Measurements from ENCODE around the gene HIP1R.
"Not testable (repeated sequence)": the region's sequence is repeated elsewhere in the genome, so short reads cannot be mapped to it uniquely, and the experiment has no call there.

The HIP1R gene

DNA sequence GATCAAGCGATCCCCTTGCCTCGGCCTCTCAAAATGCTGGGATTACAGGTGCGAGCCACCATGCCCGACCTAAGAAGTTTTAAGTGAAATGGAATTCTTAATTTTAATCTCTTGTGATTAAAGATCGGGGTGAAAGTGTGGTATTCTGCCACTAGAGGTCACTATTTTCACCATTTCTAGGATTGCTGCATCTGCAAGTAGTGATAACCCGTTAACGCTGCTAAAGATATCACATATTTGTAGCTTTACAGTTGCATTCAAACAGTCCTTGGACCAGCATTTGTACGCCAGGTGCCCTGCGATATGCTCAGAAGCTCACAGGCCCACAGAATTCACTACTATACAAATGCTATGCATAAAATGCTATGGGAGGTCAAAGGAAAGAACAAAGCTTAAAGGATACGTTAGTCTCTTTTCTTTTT, 41.6 kb upstream of the HIP1R start:
- H3K4me1 ChIP-seq: no peaks in the 10 kb centered on the region
- H3K36me3 ChIP-seq: no peaks in the 10 kb centered on the region
- H3K27ac ChIP-seq: no peak overlapping the region
- DNase-seq: no peak
- no peak overlapping the region for H3K4me3 ChIP-seq
- no peaks in the 10 kb centered on the region for H3K27me3 ChIP-seq
- TF ChIP-seq CTCF (IDR thresholded peaks at IDR 0.05): peak; percentile 63 to 69
- intact Hi-C loops (cut with DNase I; ENCODE audit: low total_unique reads): loop anchor here (2.0 kb wide), 1 partner anchor 159 kb away; no protein-coding TSS in a partner anchor
- no peaks in the 10 kb centered on the region for H3K9me3 ChIP-seq

DNA sequence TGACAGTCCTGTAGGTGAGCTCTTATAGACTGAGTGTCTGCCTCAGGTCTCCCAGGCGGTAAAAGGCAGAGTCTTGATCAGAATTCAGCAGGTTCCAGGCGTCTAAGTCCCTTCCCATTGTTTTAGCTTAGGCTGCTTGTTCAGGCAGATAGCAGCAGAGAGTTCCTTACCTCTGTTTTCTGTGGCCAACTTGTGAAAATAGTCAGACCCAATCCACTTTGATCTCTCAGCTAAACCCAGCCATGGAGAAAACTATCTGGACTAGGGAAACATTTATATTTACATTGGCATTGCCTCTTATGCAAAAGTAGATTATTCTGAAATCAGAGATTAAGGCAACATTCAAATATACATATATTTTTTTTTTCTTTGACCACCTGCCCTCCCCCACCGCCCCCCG, 39.5 kb upstream of the HIP1R start:
- Histone ChIP-seq H3K9me3 (no peaks in the 10 kb centered on the region), H3K4me3 (no peak overlapping the region), H3K27me3 (no peaks in the 10 kb centered on the region), H3K36me3 (no peaks in the 10 kb centered on the region), H3K27ac (no peak overlapping the region), H3K4me1 (no peaks in the 10 kb centered on the region)
- intact Hi-C loops (cut with DNase I; ENCODE audit: low total_unique reads): no loop called here
- no peak for DNase-seq
- no peak for TF ChIP-seq CTCF (IDR thresholded peaks at IDR 0.05)

GRCh38 chr12:122799641-122800243, 35.5 kb upstream of the HIP1R start:
- no peak overlapping the region for H3K27ac ChIP-seq
- H3K27me3 ChIP-seq: no peaks in the 10 kb centered on the region
- H3K9me3 ChIP-seq: no peaks in the 10 kb centered on the region
- H3K4me3 ChIP-seq: no peak overlapping the region
- DNase-seq: no peak
- H3K4me1 ChIP-seq: no peaks in the 10 kb centered on the region
- intact Hi-C loops (cut with DNase I; ENCODE audit: low total_unique reads): no loop called here
- no peak for TF ChIP-seq CTCF (IDR thresholded peaks at IDR 0.05)
- H3K36me3 ChIP-seq: no peaks in the 10 kb centered on the region

DNA sequence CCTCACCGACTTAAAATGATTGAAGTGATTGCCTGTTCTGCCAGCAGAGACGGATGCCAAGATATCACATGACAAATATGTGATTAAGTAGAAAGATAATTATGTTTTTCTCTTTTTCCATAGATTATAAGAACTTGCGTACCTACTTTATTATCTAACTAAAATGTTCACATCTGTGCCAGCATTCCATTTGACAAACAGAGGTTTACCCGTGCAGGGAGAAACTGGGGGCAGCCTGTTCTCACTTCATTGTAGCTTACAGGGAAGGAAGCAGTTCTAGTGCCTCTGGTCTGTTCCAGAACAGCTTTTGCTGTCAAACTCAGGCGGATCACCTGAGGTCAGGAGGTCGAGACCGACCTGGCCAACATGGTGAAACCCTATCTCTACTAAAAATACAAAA, 31.3 kb upstream of the HIP1R start:
- no peaks in the 10 kb centered on the region for H3K4me1 ChIP-seq
- H3K36me3 ChIP-seq: no peaks in the 10 kb centered on the region
- no peaks in the 10 kb centered on the region for H3K9me3 ChIP-seq
- H3K4me3 ChIP-seq: no peak overlapping the region
- intact Hi-C loops (cut with DNase I; ENCODE audit: low total_unique reads): no loop called here
- H3K27me3 ChIP-seq: no peaks in the 10 kb centered on the region
- DNase-seq: no peak
- TF ChIP-seq CTCF (IDR thresholded peaks at IDR 0.05): no peak
- no peak overlapping the region for H3K27ac ChIP-seq

GRCh38 chr12:122804957-122805356, 30.3 kb upstream of the HIP1R start:
- DNase-seq; intact Hi-C loops (cut with DNase I; ENCODE audit: low total_unique reads); H3K4me3 ChIP-seq; H3K27ac ChIP-seq; H3K27me3 ChIP-seq; H3K9me3 ChIP-seq; H3K36me3 ChIP-seq; H3K4me1 ChIP-seq: not testable (repeated sequence)

DNA sequence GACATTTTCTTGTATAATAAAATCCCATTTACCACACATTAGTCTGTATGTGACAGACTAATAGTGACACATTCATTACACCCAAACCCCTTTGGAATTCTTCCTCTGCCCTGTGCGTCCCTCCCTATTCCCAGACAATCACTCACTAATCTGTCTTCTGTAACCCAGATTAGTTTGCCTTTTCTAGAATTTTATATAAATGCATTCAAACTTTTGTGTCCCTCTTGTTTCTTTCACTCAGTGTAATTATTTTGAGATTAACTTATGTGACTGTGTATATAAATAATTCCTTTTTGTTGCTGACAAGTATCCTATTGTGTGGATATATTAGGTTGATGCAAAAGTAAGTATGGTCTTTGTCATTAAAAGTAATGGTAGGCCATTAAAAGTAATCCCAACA, 27.6 kb upstream of the HIP1R start:
- no peak for DNase-seq
- H3K27ac ChIP-seq: no peak overlapping the region
- intact Hi-C loops (cut with DNase I; ENCODE audit: low total_unique reads): no loop called here

More for the DNA sequence above, 27.6 kb upstream of the HIP1R start:
- no peak for TF ChIP-seq CTCF (IDR thresholded peaks at IDR 0.05)
- H3K4me3 ChIP-seq: no peak overlapping the region
- no peaks in the 10 kb centered on the region for H3K36me3 ChIP-seq
- H3K9me3 ChIP-seq: no peaks in the 10 kb centered on the region
- no peaks in the 10 kb centered on the region for H3K27me3 ChIP-seq
- no peaks in the 10 kb centered on the region for H3K4me1 ChIP-seq
